Dermis microvascular lymphatic vessel endothelial cell (primary cell): ENCODE data around the gene PRMT7. TPM values are rescaled to one million over a fixed set of nuclear protein-coding genes. Genes with fewer than 3 reads are reported as not detected.

Source experiments
- DNase-seq, 2 donors: peaks; one replicate each; pipeline versions ENCODE4 v3.0.0 to v3.0.0-alpha.2; 2010; ENCODE audit warnings: low read depth in 2 of 2
- total RNA-seq: library from RNA; depleted of rRNA; stranded (reverse); fragments of >200 nt; gene quantifications from 2 replicates; pipeline ENCODE4 v1.2.1, GENCODE V29; 2014

The PRMT7 gene
- total RNA-seq, 1 donor from 2014 or later = 24.5 TPM

GRCh38 chr16:68300734-68301459, 9.9 kb upstream of the PRMT7 start:
- DNase-seq = no peak

GRCh38 chr16:68306633-68307032, 4.2 kb upstream of the PRMT7 start:
- DNase-seq = no peak

GRCh38 chr16:68309799-68310198, 1.0 kb upstream of the PRMT7 start:
- DNase-seq = no peak

- no peak for DNase-seq
Measured at GRCh38 chr16:68310437-68310773, 414 bp upstream of the PRMT7 start.

- DNase-seq = no peak
Measured at GRCh38 chr16:68313116-68313515, 2.3 kb downstream of the PRMT7 start.

GRCh38 chr16:68319185-68319908, 8.5 kb downstream of the PRMT7 start:
- DNase-seq = no peak

- no peak for DNase-seq
Measured at GRCh38 chr16:68324336-68324735, 13.5 kb downstream of the PRMT7 start.

GRCh38 chr16:68324780-68325357, 14.1 kb downstream of the PRMT7 start:
- DNase-seq = peak in 1 of 2 donors; percentile 79

GRCh38 chr16:68328151-68328859, 17.5 kb downstream of the PRMT7 start:
- peak; percentile 75 to 89 for DNase-seq

GRCh38 chr16:68328860-68329390, 18.1 kb downstream of the PRMT7 start:
- DNase-seq = no peak

- peak in 1 of 2 donors; percentile 55 for DNase-seq
Measured at GRCh38 chr16:68331879-68332410, 21.1 kb downstream of the PRMT7 start.

- DNase-seq = peak; percentile 72 to 97
Measured at GRCh38 chr16:68332411-68333121, 21.7 kb downstream of the PRMT7 start.

- no peak for DNase-seq
Measured at GRCh38 chr16:68335175-68335574, 24.4 kb downstream of the PRMT7 start.

- no peak for DNase-seq
Measured at GRCh38 chr16:68338326-68339119, 27.7 kb downstream of the PRMT7 start.

GRCh38 chr16:68339214-68339613, 28.4 kb downstream of the PRMT7 start:
- DNase-seq = no peak

- DNase-seq = no peak
Measured at GRCh38 chr16:68342620-68343019, 31.8 kb downstream of the PRMT7 start.

- DNase-seq = no peak
Measured at GRCh38 chr16:68343137-68343536, 32.3 kb downstream of the PRMT7 start.

GRCh38 chr16:68344252-68344651, 33.4 kb downstream of the PRMT7 start:
- no peak for DNase-seq

- DNase-seq = no peak
Measured at GRCh38 chr16:68345351-68345810, 34.6 kb downstream of the PRMT7 start.
